ENCODE data around the gene PTAR1.

GRCh38 chr9:69674716-69675438 is 84.9 kb downstream of the PTAR1 start:
- no peak for TF ChIP-seq CTCF (IDR thresholded peaks at IDR 0.05 in 8 of 11, conservative IDR thresholded peaks at IDR 0.05 in 3 of 11)
- no peak for TF ChIP-seq POLR2A (IDR thresholded peaks at IDR 0.05)
